Endothelial cell of umbilical vein (primary cell): Measurements from ENCODE around the gene DUSP16.

Experiments used
- EZH2 ChIP-seq: IDR thresholded peaks from 2 replicates; pipeline ENCODE4 v1.6.1; 2012; ENCODE audit warnings: borderline replicate concordance, low read depth, mild to moderate bottlenecking, moderate library complexity, low read length, inconsistent platforms; ENCODE audit not compliant: severe bottlenecking
- TF ChIP-seq, protein P1 (sequence below), 2 donors: IDR thresholded peaks; 1 replicate in 1 of 2; 2 replicates in 1 of 2; pipeline ENCODE4 v1.5.1; 2011; ENCODE audit warnings: low read length in 2 of 2, mild to moderate bottlenecking in 2 of 2, moderate library complexity in 2 of 2, control low read depth in 1 of 2, inconsistent platforms in 1 of 2, low read depth in 1 of 2; ENCODE audit not compliant: insufficient read depth in 1 of 2; ENCODE audit errors: extremely low read depth in 1 of 2

- TF ChIP-seq, protein P1, sequence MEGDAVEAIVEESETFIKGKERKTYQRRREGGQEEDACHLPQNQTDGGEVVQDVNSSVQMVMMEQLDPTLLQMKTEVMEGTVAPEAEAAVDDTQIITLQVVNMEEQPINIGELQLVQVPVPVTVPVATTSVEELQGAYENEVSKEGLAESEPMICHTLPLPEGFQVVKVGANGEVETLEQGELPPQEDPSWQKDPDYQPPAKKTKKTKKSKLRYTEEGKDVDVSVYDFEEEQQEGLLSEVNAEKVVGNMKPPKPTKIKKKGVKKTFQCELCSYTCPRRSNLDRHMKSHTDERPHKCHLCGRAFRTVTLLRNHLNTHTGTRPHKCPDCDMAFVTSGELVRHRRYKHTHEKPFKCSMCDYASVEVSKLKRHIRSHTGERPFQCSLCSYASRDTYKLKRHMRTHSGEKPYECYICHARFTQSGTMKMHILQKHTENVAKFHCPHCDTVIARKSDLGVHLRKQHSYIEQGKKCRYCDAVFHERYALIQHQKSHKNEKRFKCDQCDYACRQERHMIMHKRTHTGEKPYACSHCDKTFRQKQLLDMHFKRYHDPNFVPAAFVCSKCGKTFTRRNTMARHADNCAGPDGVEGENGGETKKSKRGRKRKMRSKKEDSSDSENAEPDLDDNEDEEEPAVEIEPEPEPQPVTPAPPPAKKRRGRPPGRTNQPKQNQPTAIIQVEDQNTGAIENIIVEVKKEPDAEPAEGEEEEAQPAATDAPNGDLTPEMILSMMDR (IDR thresholded peaks at IDR 0.05; ENCODE audit: extremely low read depth in 1 of 2, insufficient read depth in 1 of 2, low read depth in 1 of 2, low read length in 2 of 2): no peak
- TF ChIP-seq EZH2: no peak
Measured at GRCh38 chr12:12499909-12500604, 62.6 kb downstream of the DUSP16 start.
